Measurements from ENCODE around the gene TRAF3IP1. TPM values are rescaled to one million over a fixed set of nuclear protein-coding genes. Genes with fewer than 3 reads are reported as not detected.

TRAF3IP1 gene
- total RNA-seq, 1 donor from 2014 or later, result 11.2 TPM

DNA sequence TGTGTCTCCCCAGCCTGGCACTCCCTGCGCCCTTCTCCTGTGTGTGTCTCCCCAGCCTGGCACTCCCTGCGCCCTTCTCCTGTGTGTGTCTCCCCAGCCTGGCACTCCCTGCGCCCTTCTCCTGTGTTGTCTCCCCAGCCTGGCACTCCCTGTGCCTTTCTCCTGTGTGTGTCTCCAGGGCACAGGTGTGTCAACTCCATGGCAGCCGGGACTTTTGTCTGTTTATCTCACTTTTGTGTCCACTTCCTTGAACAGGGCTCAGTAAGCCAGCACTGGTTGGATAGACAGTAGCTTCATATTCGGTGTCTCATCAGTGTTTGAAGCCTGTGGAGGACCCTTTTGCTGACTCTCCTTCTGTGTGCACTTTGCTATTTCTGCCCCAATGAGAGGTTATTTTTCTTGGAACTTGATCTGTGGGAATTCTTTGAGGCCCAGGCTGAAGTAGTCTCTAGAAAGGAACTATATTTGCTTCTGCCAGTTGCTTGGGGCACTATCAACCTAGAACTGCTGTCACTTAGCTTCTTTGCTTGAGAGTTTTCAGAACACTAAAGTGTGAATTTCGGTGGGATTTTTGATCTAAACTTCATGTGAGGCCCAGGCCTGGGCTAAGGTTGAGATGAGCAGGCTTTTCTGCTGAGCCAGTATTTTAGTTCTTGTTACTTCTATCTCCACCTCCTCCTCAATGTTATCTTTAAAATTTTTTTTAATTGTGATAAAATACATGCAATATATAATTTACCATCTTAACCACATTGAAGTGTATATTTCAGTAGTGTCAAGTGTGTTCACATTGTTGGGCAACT lies 98.1 kb downstream of the TRAF3IP1 start:
- peaks cover 20% of the 10 kb centered on the region for H3K4me1 Mint-ChIP-seq
- H3K27ac Mint-ChIP-seq, result no peak overlapping the region
- no peaks in the 10 kb centered on the region for H3K36me3 Mint-ChIP-seq
- Histone ChIP-seq H2AFZ (replicated peaks) (no peak overlapping the region), H3F3A (ENCODE audit: low read depth) (peaks cover 17% of the 10 kb centered on the region), H3K79me2 (ENCODE audit: low read depth) (no peaks in the 10 kb centered on the region), H3K36me3 (no peaks in the 10 kb centered on the region), H3K4me3 (no peak overlapping the region), H3K4me1 (peaks cover 26% of the 10 kb centered on the region), H3K4me2 (no peak overlapping the region), H3K9ac (no peak overlapping the region), H4K20me1 (ENCODE audit: low read depth) (no peaks in the 10 kb centered on the region), H3K27me3 (no peaks in the 10 kb centered on the region), H3K27ac (no peak overlapping the region), H3K9me3 (ENCODE audit: low read depth) (no peaks in the 10 kb centered on the region)
- no peak overlapping the region for H3K4me3 Mint-ChIP-seq
- no peaks in the 10 kb centered on the region for H3K27me3 Mint-ChIP-seq (ENCODE audit: insufficient read depth, low read depth)
- no peak for TF ChIP-seq EZH2 (IDR thresholded peaks at IDR 0.05)
- TF ChIP-seq EZH2phosphoT487 (IDR thresholded peaks at IDR 0.05), result no peak
- TF ChIP-seq CTCF (IDR thresholded peaks at IDR 0.05), result no peak
- DNase-seq (ENCODE audit: low spot score), result no peak
- no peaks in the 10 kb centered on the region for H3K9me3 Mint-ChIP-seq

- Mint-ChIP-seq H3K27ac (no peak overlapping the region), H3K36me3 (no peaks in the 10 kb centered on the region), H3K27me3 (ENCODE audit: insufficient read depth, low read depth) (no peaks in the 10 kb centered on the region), H3K4me3 (no peak overlapping the region), H3K9me3 (no peaks in the 10 kb centered on the region), H3K4me1 (peaks cover 20% of the 10 kb centered on the region)
- H3K4me3 ChIP-seq, result no peak overlapping the region
- H3K27ac ChIP-seq, result no peak overlapping the region
- no peaks in the 10 kb centered on the region for H3K79me2 ChIP-seq (ENCODE audit: low read depth)
- H4K20me1 ChIP-seq (ENCODE audit: low read depth), result no peaks in the 10 kb centered on the region
- H3K36me3 ChIP-seq, result no peaks in the 10 kb centered on the region
- H3K4me2 ChIP-seq, result no peak overlapping the region
- H3K9ac ChIP-seq, result no peak overlapping the region
- peaks cover 26% of the 10 kb centered on the region for H3K4me1 ChIP-seq
- TF ChIP-seq CTCF (IDR thresholded peaks at IDR 0.05) (no peak), EZH2phosphoT487 (IDR thresholded peaks at IDR 0.05) (no peak), EZH2 (IDR thresholded peaks at IDR 0.05) (no peak)
- no peak for DNase-seq (ENCODE audit: low spot score)
- H3K9me3 ChIP-seq (ENCODE audit: low read depth), result no peaks in the 10 kb centered on the region
- H3F3A ChIP-seq (ENCODE audit: low read depth), result peaks cover 17% of the 10 kb centered on the region
- H2AFZ ChIP-seq (replicated peaks), result no peak overlapping the region
- H3K27me3 ChIP-seq, result no peaks in the 10 kb centered on the region
Observed at GRCh38 chr2:238418999-238419546, 98.8 kb downstream of the TRAF3IP1 start.

- H3K36me3 ChIP-seq, result no peaks in the 10 kb centered on the region
- peak; percentile 28 for DNase-seq (ENCODE audit: low spot score)
- H3K9ac ChIP-seq, result no peak overlapping the region
- no peaks in the 10 kb centered on the region for H3K79me2 ChIP-seq (ENCODE audit: low read depth)
- peaks cover 17% of the 10 kb centered on the region for H3F3A ChIP-seq (ENCODE audit: low read depth)
- H3K27me3 Mint-ChIP-seq (ENCODE audit: insufficient read depth, low read depth), result no peaks in the 10 kb centered on the region
- no peaks in the 10 kb centered on the region for H3K27me3 ChIP-seq
- no peaks in the 10 kb centered on the region for H3K36me3 Mint-ChIP-seq
- no peaks in the 10 kb centered on the region for H3K9me3 ChIP-seq (ENCODE audit: low read depth)
- no peaks in the 10 kb centered on the region for H3K9me3 Mint-ChIP-seq
- H2AFZ ChIP-seq (replicated peaks), result peak overlapping the region; percentile 86
- no peak for TF ChIP-seq EZH2 (IDR thresholded peaks at IDR 0.05)
- TF ChIP-seq EZH2phosphoT487 (IDR thresholded peaks at IDR 0.05), result no peak
- no peak for TF ChIP-seq CTCF (IDR thresholded peaks at IDR 0.05)
- H3K4me1 ChIP-seq, result peaks cover 22% of the 10 kb centered on the region
- no peak overlapping the region for H3K27ac ChIP-seq
- no peak overlapping the region for H3K4me3 Mint-ChIP-seq
- peak overlapping the region; percentile 33 for H3K4me2 ChIP-seq
- H4K20me1 ChIP-seq (ENCODE audit: low read depth), result no peaks in the 10 kb centered on the region
- peaks cover 21% of the 10 kb centered on the region for H3K4me1 Mint-ChIP-seq
- H3K27ac Mint-ChIP-seq, result peak overlapping the region; percentile 70
- no peak overlapping the region for H3K4me3 ChIP-seq
Observed at GRCh38 chr2:238420442-238420841, 100.1 kb downstream of the TRAF3IP1 start.
